Measurements from ENCODE around the gene RREB1.

The RREB1 gene

DNA sequence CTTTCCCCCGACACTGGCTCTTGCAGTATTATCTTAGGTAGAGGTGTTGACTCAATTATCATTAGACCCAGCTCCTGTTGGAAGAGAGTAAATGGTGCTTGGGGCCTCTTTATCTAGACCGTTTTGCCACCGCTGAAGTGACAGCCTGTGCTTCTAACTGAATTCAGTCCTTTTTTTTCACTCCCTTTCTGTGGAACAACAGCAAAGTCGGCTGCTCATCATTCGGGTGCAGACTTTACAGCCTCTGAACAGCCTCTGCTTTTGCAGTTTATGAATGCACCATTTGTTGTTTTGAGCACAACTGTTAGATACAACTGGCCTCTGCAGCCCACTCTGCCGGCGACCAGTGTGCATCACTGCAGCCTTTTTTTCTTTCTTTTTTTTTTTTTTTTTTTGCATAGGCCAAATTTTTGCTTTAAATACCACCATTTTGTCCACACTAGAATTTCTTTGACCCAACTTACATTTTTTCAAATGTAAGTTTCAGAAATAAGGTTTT is 35.8 kb downstream of the RREB1 start:
- CTCF ChIA-PET = interaction anchor here (0.5 to 1.0 kb wide), 2 partner anchors 24 to 447 kb away, joined by 3 to 4 read pairs; no protein-coding TSS in a partner anchor
- no peak for TF ChIP-seq BHLHE40 (IDR thresholded peaks at IDR 0.05; ENCODE audit: borderline replicate concordance)
- peak; percentile 96 for TF ChIP-seq ZNF384 (IDR thresholded peaks at IDR 0.05)
- DNase-seq (ENCODE audit: extremely low spot score) = no peak
- POLR2A ChIA-PET = interaction anchor here (0.9 kb wide), 1 partner anchor 9 kb away, joined by 4 read pairs; no protein-coding TSS in a partner anchor

DNA sequence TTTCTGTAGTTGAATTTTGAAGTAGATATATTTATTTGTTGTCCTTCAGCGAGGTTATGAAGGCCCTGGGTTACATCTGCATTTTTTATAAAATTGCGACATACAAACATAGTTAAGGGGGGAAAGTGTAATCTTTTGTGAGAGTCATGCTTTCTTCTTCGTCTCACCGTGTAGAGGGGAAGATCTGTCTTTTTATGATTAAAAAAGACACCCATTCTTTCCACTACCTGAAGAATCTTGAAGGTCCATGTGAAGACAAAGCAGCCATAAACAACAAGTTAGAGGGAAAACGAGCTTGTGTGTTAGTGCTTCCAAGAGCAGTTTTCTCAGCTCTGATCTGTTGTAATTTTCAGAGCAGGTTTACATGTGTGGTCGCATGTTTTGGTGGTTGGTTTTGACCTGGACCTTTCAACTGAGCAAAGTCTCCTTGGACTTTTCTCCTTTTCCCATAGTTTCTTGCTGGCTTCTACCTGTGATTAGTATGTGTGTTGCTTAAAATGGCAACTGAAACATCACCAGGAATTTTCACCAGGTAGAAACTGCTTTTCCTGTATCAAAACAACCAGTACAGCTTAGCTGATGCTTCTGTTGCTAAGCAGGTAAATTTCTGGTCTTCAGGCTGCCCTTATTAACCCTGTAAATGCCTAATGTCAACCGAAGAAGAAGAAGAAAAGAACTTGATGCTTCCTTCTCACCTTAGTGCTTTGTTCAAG is 37.3 kb downstream of the RREB1 start:
- TF ChIP-seq CTBP1 (IDR thresholded peaks at IDR 0.05; ENCODE audit: borderline replicate concordance) (no peak), BHLHE40 (IDR thresholded peaks at IDR 0.05; ENCODE audit: borderline replicate concordance) (no peak), FOXK2 (IDR thresholded peaks at IDR 0.05) (no peak)
- POLR2A ChIA-PET = no interaction called here
- no peak for DNase-seq (ENCODE audit: extremely low spot score)
- CTCF ChIA-PET = no interaction called here

- no peak for DNase-seq (ENCODE audit: extremely low spot score)
- CTCF ChIA-PET = no interaction called here
- TF ChIP-seq SP1 (IDR thresholded peaks at IDR 0.05) (no peak), ELF4 (IDR thresholded peaks at IDR 0.05) (no peak), HDGF (IDR thresholded peaks at IDR 0.05; ENCODE audit: borderline replicate concordance) (no peak), SUZ12 (IDR thresholded peaks at IDR 0.05) (no peak), FOXA1 (IDR thresholded peaks at IDR 0.05) (no peak)
- POLR2A ChIA-PET = no interaction called here
These were observed 37.8 kb downstream of the RREB1 start for GRCh38 chr6:7145585-7145884.

DNA sequence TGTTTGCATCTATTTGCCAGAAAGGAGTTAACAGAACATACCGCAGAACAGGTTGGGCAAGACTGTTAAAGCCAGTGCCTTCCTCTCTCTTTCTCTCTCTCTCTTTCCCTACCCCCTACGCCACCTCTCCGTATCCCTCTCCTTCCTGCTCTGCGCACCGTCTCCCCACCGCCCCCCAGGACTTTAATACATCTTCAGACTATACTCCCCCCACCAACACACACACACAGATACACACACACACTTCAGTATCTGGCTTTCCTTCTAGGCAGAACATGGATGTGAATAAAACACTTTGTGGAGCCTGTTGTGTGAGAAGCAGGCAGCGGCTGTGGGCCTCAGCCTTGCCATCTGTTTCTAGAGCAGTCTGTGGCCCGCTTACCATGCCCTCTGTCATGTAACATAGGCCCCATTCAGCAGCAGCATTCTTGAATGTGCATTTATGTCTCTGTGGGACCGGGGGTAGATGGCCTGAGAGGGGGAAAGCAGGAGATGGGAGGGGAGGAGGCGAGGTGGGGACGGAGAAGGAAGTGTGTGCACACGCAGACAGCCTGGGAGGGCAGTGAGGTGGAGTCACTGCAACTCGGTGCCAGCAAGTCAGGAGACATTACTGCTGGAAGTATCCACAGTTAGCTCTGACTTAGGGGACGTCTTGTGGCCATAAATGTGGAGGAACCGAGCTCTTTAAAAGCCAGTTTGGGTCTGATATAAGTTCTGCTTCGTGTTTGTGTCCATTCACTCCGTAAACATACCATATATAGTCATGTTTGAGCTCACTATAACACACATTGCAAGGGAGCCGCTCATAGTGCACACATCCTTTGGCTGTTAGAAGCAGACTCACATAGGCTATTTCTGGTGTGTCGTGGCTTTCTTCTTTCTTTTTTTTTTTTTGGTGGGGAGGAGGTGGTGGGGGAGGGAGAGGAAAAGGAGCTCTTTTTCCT is 38.4 kb downstream of the RREB1 start:
- POLR2A ChIA-PET = interaction anchor here (1.1 kb wide), 1 partner anchor 8 kb away, joined by 4 read pairs; no protein-coding TSS in a partner anchor

DNA sequence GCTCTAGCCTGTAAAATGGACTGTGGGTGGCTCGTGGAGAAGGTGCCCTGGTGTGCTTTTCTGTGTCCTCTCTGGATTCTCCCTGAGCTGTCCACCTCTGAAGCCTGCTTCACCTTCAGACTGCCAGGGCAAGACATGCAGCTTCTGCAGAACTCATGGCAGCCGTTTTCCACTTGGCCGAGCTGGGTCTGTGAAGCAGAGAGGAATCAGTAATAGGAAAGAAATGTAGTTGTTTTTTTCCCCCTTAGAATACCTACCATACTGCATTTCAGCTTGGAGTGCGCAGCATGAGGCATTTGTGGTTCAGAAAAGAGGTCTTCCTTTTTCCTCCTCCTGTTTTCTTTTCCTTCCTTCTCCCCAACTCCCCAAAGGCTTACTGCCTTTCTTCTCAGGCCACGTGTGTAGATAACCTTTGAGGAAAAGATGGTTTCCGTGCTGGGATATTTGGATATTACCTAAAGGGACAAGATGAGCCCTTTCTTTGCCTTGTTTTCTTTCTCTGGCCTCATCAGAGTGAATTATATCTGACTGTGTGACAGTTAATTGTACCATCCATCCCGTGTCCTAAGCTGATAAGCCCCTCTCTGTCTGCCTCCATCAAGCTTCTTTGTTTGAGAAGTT is 39.4 kb downstream of the RREB1 start:
- no peak for DNase-seq (ENCODE audit: extremely low spot score)
- CTCF ChIA-PET = no interaction called here
- TF ChIP-seq FOXA1 (IDR thresholded peaks at IDR 0.05) (no peak), SUZ12 (IDR thresholded peaks at IDR 0.05) (no peak), FOXM1 (IDR thresholded peaks at IDR 0.05; ENCODE audit: borderline replicate concordance) (no peak), LEF1 (IDR thresholded peaks at IDR 0.05; ENCODE audit: borderline replicate concordance) (no peak), ELF4 (IDR thresholded peaks at IDR 0.05) (no peak), L3MBTL2 (conservative IDR thresholded peaks at IDR 0.05) (no peak), TARDBP (IDR thresholded peaks at IDR 0.05) (no peak), ARNT (IDR thresholded peaks at IDR 0.05) (no peak), ZNF384 (IDR thresholded peaks at IDR 0.05) (no peak), CTBP1 (IDR thresholded peaks at IDR 0.05; ENCODE audit: borderline replicate concordance) (no peak), FOXK2 (IDR thresholded peaks at IDR 0.05) (no peak), NFRKB (IDR thresholded peaks at IDR 0.05) (no peak), HDGF (IDR thresholded peaks at IDR 0.05; ENCODE audit: borderline replicate concordance) (no peak)
- TF ChIP-seq, protein P1, sequence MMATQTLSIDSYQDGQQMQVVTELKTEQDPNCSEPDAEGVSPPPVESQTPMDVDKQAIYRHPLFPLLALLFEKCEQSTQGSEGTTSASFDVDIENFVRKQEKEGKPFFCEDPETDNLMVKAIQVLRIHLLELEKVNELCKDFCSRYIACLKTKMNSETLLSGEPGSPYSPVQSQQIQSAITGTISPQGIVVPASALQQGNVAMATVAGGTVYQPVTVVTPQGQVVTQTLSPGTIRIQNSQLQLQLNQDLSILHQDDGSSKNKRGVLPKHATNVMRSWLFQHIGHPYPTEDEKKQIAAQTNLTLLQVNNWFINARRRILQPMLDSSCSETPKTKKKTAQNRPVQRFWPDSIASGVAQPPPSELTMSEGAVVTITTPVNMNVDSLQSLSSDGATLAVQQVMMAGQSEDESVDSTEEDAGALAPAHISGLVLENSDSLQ (IDR thresholded peaks at IDR 0.05) = no peak
- POLR2A ChIA-PET = interaction anchor here (1.1 kb wide), 1 partner anchor 9 kb away, joined by 4 read pairs; no protein-coding TSS in a partner anchor

More for the DNA sequence above, 38.4 kb downstream of the RREB1 start:
- TF ChIP-seq BHLHE40 (IDR thresholded peaks at IDR 0.05; ENCODE audit: borderline replicate concordance) (no peak), CTBP1 (IDR thresholded peaks at IDR 0.05; ENCODE audit: borderline replicate concordance) (no peak)
- CTCF ChIA-PET = interaction anchor here (0.7 kb wide), 1 partner anchor 13 kb away, joined by 6 read pairs; no protein-coding TSS in a partner anchor
- DNase-seq (ENCODE audit: extremely low spot score) = no peak

- CTCF ChIA-PET = interaction anchor here (0.6 kb wide), 2 partner anchors 11 to 375 kb away, joined by 3 to 5 read pairs; no protein-coding TSS in a partner anchor
- no peak for DNase-seq (ENCODE audit: extremely low spot score)
- TF ChIP-seq, protein P1 (IDR thresholded peaks at IDR 0.05) = peak; percentile 52; the same call in 1 of the 2 replicates
- TF ChIP-seq FOXM1 (IDR thresholded peaks at IDR 0.05; ENCODE audit: borderline replicate concordance) = no peak
- POLR2A ChIA-PET = no interaction called here
These were observed 40.5 kb downstream of the RREB1 start for GRCh38 chr6:7148100-7148822.
